Activated CD4-positive, CD25-positive, alpha-beta regulatory T cell treated with anti-CD3 and anti-CD28 coated beads, Interleukin-2, amount 50 U/mL, for 72 hours (primary cell): Measurements from ENCODE around the gene CEP112.
A peak's percentile ranks its signal among the peaks of the same experiment; 100 is the strongest.

ENCODE experiments used
- DNase-seq: peaks from one replicate; pipeline ENCODE4 v3.0.0; 2021

Gene CEP112

GRCh38 chr17:66191593-66192377 lies at the start of gene CEP112:
Gene CEP112, minus strand, starts transcription at chr17:66192133.
- peak; percentile 72 for DNase-seq

- no peak for DNase-seq
These were observed 48.7 kb upstream of the CEP112 start for GRCh38 chr17:66240630-66241029.

- no peak for DNase-seq
These were observed 48.1 kb upstream of the CEP112 start for GRCh38 chr17:66240013-66240412.

GRCh38 chr17:66235377-66235994 lies 43.6 kb upstream of the CEP112 start:
- DNase-seq = no peak

GRCh38 chr17:66234611-66235010 lies 42.7 kb upstream of the CEP112 start:
- DNase-seq = no peak

- no peak for DNase-seq
These were observed 41.3 kb upstream of the CEP112 start for GRCh38 chr17:66233023-66233753.

GRCh38 chr17:66230922-66231591 lies 39.1 kb upstream of the CEP112 start:
- no peak for DNase-seq

- no peak for DNase-seq
These were observed 38.0 kb upstream of the CEP112 start for GRCh38 chr17:66229783-66230538.

GRCh38 chr17:66228887-66229782 lies 37.2 kb upstream of the CEP112 start, which contains the start of gene APOH:
Gene APOH, minus strand, starts transcription at chr17:66229415. Its CDS starts 36 bp downstream, at chr17:66229379.
- no peak for DNase-seq

GRCh38 chr17:66227212-66228045 lies 35.5 kb upstream of the CEP112 start:
- no peak for DNase-seq

- no peak for DNase-seq
These were observed 30.9 kb upstream of the CEP112 start for GRCh38 chr17:66222798-66223350.

- DNase-seq = no peak
These were observed 30.0 kb upstream of the CEP112 start for GRCh38 chr17:66221755-66222530.

GRCh38 chr17:66221343-66221742 lies 29.4 kb upstream of the CEP112 start:
- DNase-seq = no peak

- no peak for DNase-seq
These were observed 28.3 kb upstream of the CEP112 start for GRCh38 chr17:66220079-66220835.

- no peak for DNase-seq
These were observed 23.6 kb upstream of the CEP112 start for GRCh38 chr17:66215529-66215911.

GRCh38 chr17:66214884-66215528 lies 23.1 kb upstream of the CEP112 start:
- DNase-seq = no peak

GRCh38 chr17:66211047-66211810 lies 19.3 kb upstream of the CEP112 start:
- no peak for DNase-seq
